CD14-positive monocyte (primary cell): ENCODE results near the gene CABCOCO1. TPM values are rescaled to one million over a fixed set of nuclear protein-coding genes. Genes with fewer than 3 reads are reported as not detected.

ENCODE experiments used
- DNase-seq, 3 donors: peaks; one replicate each; pipeline ENCODE4 v3.0.0-alpha.2; 2011 to 2022
- H2AFZ ChIP-seq: 2 replicates; pipeline ENCODE4 v1.6.0; 2012; ENCODE audit warnings: mild to moderate bottlenecking, low read depth, low read length, inconsistent platforms; ENCODE audit not compliant: insufficient read depth, poor library complexity, severe bottlenecking
- H3K27ac ChIP-seq, 2 donors: 1 replicate in 1 of 2; 2 replicates in 1 of 2; pipeline ENCODE4 v1.5.1; 2012 to 2013; ENCODE audit warnings: low read length in 2 of 2, control low read depth in 1 of 2, inconsistent platforms in 1 of 2, low read depth in 1 of 2, mild to moderate bottlenecking in 1 of 2
- H3K27me3 ChIP-seq, 2 donors: one replicate each; pipeline versions ENCODE4 v1.6.0 to v1.6.1; 2011 to 2013; ENCODE audit warnings: low read length in 2 of 2; ENCODE audit not compliant: control insufficient read depth in 2 of 2, insufficient read depth in 2 of 2
- H3K36me3 ChIP-seq, 2 donors: replicated peaks in 1 of 2; 1 replicate in 1 of 2; 2 replicates in 1 of 2; pipeline versions ENCODE4 v1.5.1 to v1.6.1; 2012 to 2013; ENCODE audit warnings: low read length in 2 of 2, control low read depth in 1 of 2, inconsistent platforms in 1 of 2, mild to moderate bottlenecking in 1 of 2; ENCODE audit not compliant: insufficient read depth in 2 of 2, control insufficient read depth in 1 of 2
- H3K4me1 ChIP-seq, 2 donors: 1 replicate in 1 of 2; 2 replicates in 1 of 2; pipeline versions ENCODE4 v1.5.1 to v1.6.1; 2012 to 2013; ENCODE audit warnings: low read length in 2 of 2, control low read depth in 1 of 2, inconsistent platforms in 1 of 2, mild to moderate bottlenecking in 1 of 2, moderate library complexity in 1 of 2; ENCODE audit not compliant: insufficient read depth in 2 of 2, control insufficient read depth in 1 of 2
- H3K4me2 ChIP-seq: replicated peaks from 2 replicates; pipeline ENCODE3; 2012; ENCODE audit warnings: low read length, moderate library complexity, mild to moderate bottlenecking; ENCODE audit not compliant: poor library complexity, severe bottlenecking; ENCODE audit errors: extremely low read depth
- H3K4me3 ChIP-seq, 3 experiments: fragments of 200-600 bp in 1 of 3; sonication (generic) in 1 of 3; replicated peaks in 1 of 3; 1 replicate in 2 of 3; 2 replicates in 1 of 3; pipeline ENCODE4 v1.5.1; 2011 to 2013; ENCODE audit warnings: low read length in 3 of 3, mild to moderate bottlenecking in 3 of 3, control low read depth in 2 of 3, low read depth in 2 of 3, inconsistent platforms in 1 of 3, moderate library complexity in 1 of 3
- H3K79me2 ChIP-seq: 2 replicates; pipeline ENCODE4 v1.6.0; 2012; ENCODE audit warnings: mild to moderate bottlenecking, control low read depth, inconsistent platforms, low read length, moderate library complexity; ENCODE audit not compliant: insufficient read depth
- H3K9ac ChIP-seq: 2 replicates; pipeline ENCODE4 v1.6.0; 2017; ENCODE audit warnings: low read length, mild to moderate bottlenecking; ENCODE audit not compliant: insufficient read depth, poor library complexity, severe bottlenecking
- H3K9me3 ChIP-seq, 2 donors: replicated peaks in 1 of 2; 1 replicate in 1 of 2; 2 replicates in 1 of 2; pipeline versions ENCODE4 v1.5.1 to v1.6.1; 2012 to 2013; ENCODE audit warnings: low read length in 2 of 2, control low read depth in 1 of 2; ENCODE audit not compliant: control insufficient read depth in 1 of 2, insufficient read depth in 1 of 2
- H4K20me1 ChIP-seq: 2 replicates; pipeline ENCODE4 v1.6.0; 2012; ENCODE audit warnings: mild to moderate bottlenecking, low read length, control low read depth, moderate library complexity; ENCODE audit not compliant: insufficient read depth
- H3K27ac Mint-ChIP-seq, 7 donors: one replicate each; pipeline ENCODE4 v1.8.0; 2020; ENCODE audit warnings: mild to moderate bottlenecking in 7 of 7, mixed read lengths in 7 of 7, moderate library complexity in 6 of 7, inconsistent platforms in 2 of 7
- H3K27me3 Mint-ChIP-seq, 3 donors: one replicate each; pipeline ENCODE4 v1.8.0; 2021 to 2022; ENCODE audit warnings: low read depth in 3 of 3, mild to moderate bottlenecking in 3 of 3, mixed read lengths in 3 of 3, moderate library complexity in 3 of 3, inconsistent platforms in 1 of 3
- H3K36me3 Mint-ChIP-seq, 2 donors: one replicate each; pipeline ENCODE4 v1.8.0; 2020; ENCODE audit warnings: mixed read lengths in 2 of 2, inconsistent platforms in 1 of 2, mild to moderate bottlenecking in 1 of 2
- H3K4me1 Mint-ChIP-seq: one replicate; pipeline ENCODE4 v1.8.0; 2020; ENCODE audit warnings: mild to moderate bottlenecking, mixed read lengths
- H3K4me3 Mint-ChIP-seq, 2 donors: one replicate each; pipeline ENCODE4 v1.8.0; 2020; ENCODE audit warnings: mild to moderate bottlenecking in 2 of 2, mixed read lengths in 2 of 2, moderate library complexity in 1 of 2
- H3K9me3 Mint-ChIP-seq, 7 donors: one replicate each; pipeline ENCODE4 v1.8.0; 2020 to 2022; ENCODE audit warnings: mixed read lengths in 7 of 7, mild to moderate bottlenecking in 6 of 7, moderate library complexity in 6 of 7, inconsistent platforms in 2 of 7
- WGBS: methylation state at CpG from one replicate; pipeline ENCODE4 v1.1.5; 2013; ENCODE audit warnings: missing lambda C conversion rate; ENCODE audit not compliant: insufficient coverage; 5-methylcytosine and 5-hydroxymethylcytosine counted together
- intact Hi-C, 2 donors: fragments of 100-400 bp; cut with micrococcal nuclease; formaldehyde crosslinking; loops; one replicate each; pipeline versions ENCODE4 v1.15.0 to v1.15.1; 2023
- polyA plus RNA-seq, 3 donors: library from polyadenylated mRNA; depleted of rRNA in 1 of 3; unstranded in 2 of 3; stranded (reverse) in 1 of 3; fragments of 300-500 nt in 2 of 3; fragments of >200 nt in 1 of 3; fragmentation: Illumina TruSeq in 2 of 3; gene quantifications; 1 replicate in 2 of 3; 2 replicates in 1 of 3; pipeline ENCODE4 v1.2.3, GENCODE V29; 2012 to 2021
- TF ChIP-seq, protein P1 (sequence below): fragments of 200-600 bp; IDR thresholded peaks from one replicate; pipeline ENCODE4 v1.8.0; 2022; ENCODE audit warnings: antibody characterized with exemption, mild to moderate bottlenecking

CABCOCO1 gene
- polyA plus RNA-seq, 3 donors, result not detected

DNA sequence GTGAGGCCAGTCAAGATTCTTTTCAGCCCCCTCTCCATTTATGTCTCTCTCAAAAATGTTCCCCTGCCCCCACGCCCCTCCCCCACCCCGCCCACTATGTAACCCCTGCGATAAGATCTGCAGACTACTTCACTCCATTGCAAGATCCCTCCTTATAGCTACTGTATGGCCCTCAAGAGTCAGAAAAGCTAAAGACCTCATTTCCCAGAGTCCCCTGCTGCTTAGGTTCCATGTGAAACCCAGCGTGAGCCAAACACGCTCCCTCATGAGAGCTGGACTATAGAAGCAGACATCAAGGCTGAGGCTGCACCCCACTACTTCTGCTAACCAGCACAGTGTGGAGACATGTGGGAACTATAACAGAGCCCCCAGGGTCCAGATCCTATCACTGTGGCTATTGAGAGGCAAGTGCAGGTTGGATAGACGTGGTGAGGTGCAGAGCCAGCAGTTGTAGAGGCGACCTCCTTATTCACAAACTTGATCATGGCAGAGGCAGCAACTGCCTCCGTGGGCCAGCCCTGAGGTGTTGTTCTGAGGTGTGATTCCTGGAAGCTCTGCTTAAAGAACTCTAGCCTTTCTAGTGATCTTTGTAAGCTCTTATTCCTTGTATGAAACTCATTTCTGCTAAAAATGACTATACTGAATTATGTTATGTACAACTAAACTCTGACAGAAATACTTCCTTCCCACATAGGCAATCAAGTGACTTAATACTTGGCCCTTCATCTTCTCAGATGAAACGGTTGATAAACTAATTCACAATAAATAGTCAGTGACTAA is 121.8 kb downstream of the CABCOCO1 start:
- no peak overlapping the region for H3K4me2 ChIP-seq
- no peak overlapping the region for H3K9ac ChIP-seq
- Mint-ChIP-seq H3K4me1 (peaks cover 7% of the 10 kb centered on the region), H3K36me3 (no peaks in the 10 kb centered on the region), H3K27me3 (peaks cover 0 to 2% (median 0%) of the 10 kb centered on the region in 3 donors), H3K27ac (no peak overlapping the region), H3K9me3 (no peaks in the 10 kb centered on the region), H3K4me3 (no peak overlapping the region)
- no peaks in the 10 kb centered on the region for H3K36me3 ChIP-seq
- H3K79me2 ChIP-seq, result no peaks in the 10 kb centered on the region
- TF ChIP-seq, protein P1, sequence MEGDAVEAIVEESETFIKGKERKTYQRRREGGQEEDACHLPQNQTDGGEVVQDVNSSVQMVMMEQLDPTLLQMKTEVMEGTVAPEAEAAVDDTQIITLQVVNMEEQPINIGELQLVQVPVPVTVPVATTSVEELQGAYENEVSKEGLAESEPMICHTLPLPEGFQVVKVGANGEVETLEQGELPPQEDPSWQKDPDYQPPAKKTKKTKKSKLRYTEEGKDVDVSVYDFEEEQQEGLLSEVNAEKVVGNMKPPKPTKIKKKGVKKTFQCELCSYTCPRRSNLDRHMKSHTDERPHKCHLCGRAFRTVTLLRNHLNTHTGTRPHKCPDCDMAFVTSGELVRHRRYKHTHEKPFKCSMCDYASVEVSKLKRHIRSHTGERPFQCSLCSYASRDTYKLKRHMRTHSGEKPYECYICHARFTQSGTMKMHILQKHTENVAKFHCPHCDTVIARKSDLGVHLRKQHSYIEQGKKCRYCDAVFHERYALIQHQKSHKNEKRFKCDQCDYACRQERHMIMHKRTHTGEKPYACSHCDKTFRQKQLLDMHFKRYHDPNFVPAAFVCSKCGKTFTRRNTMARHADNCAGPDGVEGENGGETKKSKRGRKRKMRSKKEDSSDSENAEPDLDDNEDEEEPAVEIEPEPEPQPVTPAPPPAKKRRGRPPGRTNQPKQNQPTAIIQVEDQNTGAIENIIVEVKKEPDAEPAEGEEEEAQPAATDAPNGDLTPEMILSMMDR, result no peak
- H3K4me3 ChIP-seq, result no peak overlapping the region
- H4K20me1 ChIP-seq, result no peaks in the 10 kb centered on the region
- H3K9me3 ChIP-seq, result no peaks in the 10 kb centered on the region
- H3K27ac ChIP-seq, result no peak overlapping the region
- no peaks in the 10 kb centered on the region for H3K4me1 ChIP-seq
- WGBS, result 100% methylated on average over 3 of the region's 9 CpGs
- no peak overlapping the region for H2AFZ ChIP-seq
- DNase-seq, result no peak
- intact Hi-C loops, result no loop called here
- H3K27me3 ChIP-seq, result no peaks in the 10 kb centered on the region

DNA sequence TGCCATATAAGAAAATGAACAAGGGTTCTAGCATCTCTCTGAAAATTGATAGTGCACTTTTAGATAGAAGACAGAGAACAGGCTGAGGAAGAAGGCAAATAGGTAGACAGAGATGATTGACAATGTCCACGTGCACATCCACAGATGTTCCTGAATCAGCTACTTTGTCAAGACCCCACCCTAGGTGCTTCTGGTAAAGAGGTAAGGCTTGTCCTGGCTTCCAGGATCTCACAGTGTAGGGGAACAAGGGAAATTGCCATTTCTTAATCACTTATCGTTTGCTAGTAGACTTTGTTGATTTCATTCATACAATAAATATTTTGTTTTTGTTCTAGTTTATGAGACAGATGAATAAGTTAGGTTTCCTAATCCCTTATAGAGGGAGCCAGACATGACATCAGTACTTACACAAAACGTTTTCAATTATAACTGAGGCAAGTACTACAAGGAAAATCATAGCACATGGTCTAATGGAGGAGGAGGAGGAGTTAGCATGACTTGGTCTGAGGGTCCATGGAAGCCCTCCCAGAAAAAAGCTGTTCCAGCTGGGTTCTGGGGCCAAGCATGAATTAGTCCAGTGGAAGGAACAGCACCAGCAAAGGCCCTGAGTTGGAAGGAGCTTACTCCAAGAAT is 122.9 kb downstream of the CABCOCO1 start:
- Mint-ChIP-seq H3K27ac (no peak overlapping the region), H3K4me3 (no peak overlapping the region), H3K27me3 (peaks cover 0 to 2% (median 0%) of the 10 kb centered on the region in 3 donors), H3K36me3 (no peaks in the 10 kb centered on the region), H3K9me3 (no peaks in the 10 kb centered on the region), H3K4me1 (peaks cover 3% of the 10 kb centered on the region)
- Histone ChIP-seq H3K27me3 (no peaks in the 10 kb centered on the region), H3K4me2 (no peak overlapping the region), H3K36me3 (no peaks in the 10 kb centered on the region), H3K4me1 (no peaks in the 10 kb centered on the region), H3K27ac (no peak overlapping the region), H3K79me2 (no peaks in the 10 kb centered on the region), H2AFZ (no peak overlapping the region), H3K9ac (no peak overlapping the region), H3K4me3 (no peak overlapping the region), H4K20me1 (no peaks in the 10 kb centered on the region), H3K9me3 (no peaks in the 10 kb centered on the region)
- intact Hi-C loops, result no loop called here
- no peak for DNase-seq
- WGBS, result no CpG with 5 or more reads among the region's 3 CpGs
- TF ChIP-seq, protein P1, result no peak
